GM12878 (cell line): ENCODE measurements around the gene ADAM10. TPM values are rescaled to one million over a fixed set of nuclear protein-coding genes. Genes with fewer than 3 reads are reported as not detected.

ENCODE experiments used
- ATAC-seq: fragments of 200-7000 bp; cut with Tn5 transposase; 3 replicates; pipeline ENCODE4 v1.9.1; 2020; ENCODE audit warnings: mild to moderate bottlenecking, moderate library complexity
- BruUV-seq: library from RNA; stranded (reverse); fragments of 400-500 nt; replicated peaks from 2 replicates; lab custom pipeline; 2021; lab: Mats Ljungman, UMichigan
- CTCF ChIA-PET: fragments of 300-600 bp; sonication (Branson Sonifier 250); formaldehyde crosslinking; extraction: SDS; loops from one replicate; lab custom pipeline; 2021; ENCODE audit warnings: inconsistent platforms; lab: Yijun Ruan, JAX
- POLR2A ChIA-PET: fragments of 350-600 bp; formaldehyde crosslinking; extraction: SDS; loops from one replicate; lab custom pipeline; 2021; ENCODE audit warnings: inconsistent platforms; lab: Charles Lee
- RAD21 ChIA-PET: fragments of 300-600 bp; sonication (Branson Sonifier 250); formaldehyde crosslinking; loops from one replicate; lab custom pipeline; 2023; ENCODE audit warnings: antibody characterized with exemption; ENCODE audit not compliant: unreplicated experiment; lab: Charles Lee
- SMC1A ChIA-PET: fragments of 300-600 bp; sonication (Branson Sonifier 250); formaldehyde crosslinking; loops from one replicate; lab custom pipeline; 2023; ENCODE audit not compliant: unreplicated experiment, uncharacterized antibody; lab: Charles Lee
- DNase-seq: peaks from one replicate; pipeline ENCODE4 v3.0.0-alpha.2; 2011; ENCODE audit warnings: low read depth, low spot score
- FAIRE-seq: peaks from 3 replicates; lab custom pipeline; 2011; peaks lifted over from hg19 to GRCh38; lab: Jason Lieb, UNC
- H2AFZ ChIP-seq: 2 replicates; pipeline ENCODE4 v1.6.0; 2011; ENCODE audit warnings: low read depth, low read length, control low read depth; ENCODE audit not compliant: control insufficient read depth
- H3K27ac ChIP-seq: 2 replicates; pipeline ENCODE4 v1.5.1; 2011; ENCODE audit warnings: control low read depth; ENCODE audit not compliant: control insufficient read depth, insufficient read depth
- H3K27me3 ChIP-seq, 2 experiments: replicated peaks in 1 of 2; 2 replicates each; pipeline versions ENCODE4 v1.6.0 to v1.6.1; 2011; ENCODE audit warnings: low read length in 1 of 2; ENCODE audit not compliant: control insufficient read depth in 2 of 2, insufficient read depth in 2 of 2
- H3K36me3 ChIP-seq, 2 experiments: 2 replicates each; pipeline ENCODE4 v1.5.1; 2011; ENCODE audit warnings: low read length in 1 of 2; ENCODE audit not compliant: control insufficient read depth in 2 of 2, insufficient read depth in 2 of 2
- H3K4me1 ChIP-seq: 2 replicates; pipeline ENCODE4 v1.6.1; 2011; ENCODE audit warnings: mild to moderate bottlenecking, low read length, moderate library complexity, mixed read lengths; ENCODE audit not compliant: control insufficient read depth, insufficient read depth
- H3K4me2 ChIP-seq: 2 replicates; pipeline ENCODE4 v1.6.0; 2011; ENCODE audit warnings: control low read depth; ENCODE audit not compliant: control insufficient read depth, insufficient read depth
- H3K4me3 ChIP-seq: fragments of 200-600 bp; sonication (generic); 2 replicates; pipeline ENCODE4 v1.5.1; 2016
- H3K79me2 ChIP-seq: 2 replicates; pipeline ENCODE4 v1.6.0; 2011; ENCODE audit warnings: low read length; ENCODE audit not compliant: control insufficient read depth, insufficient read depth
- H3K9ac ChIP-seq: 2 replicates; pipeline ENCODE4 v1.8.0; 2011; ENCODE audit warnings: low read length, control low read depth, mixed read lengths; ENCODE audit not compliant: control insufficient read depth, insufficient read depth
- H3K9me3 ChIP-seq: replicated peaks from 3 replicates; pipeline ENCODE4 v1.5.1; 2011; ENCODE audit warnings: mild to moderate bottlenecking, low read length; ENCODE audit not compliant: control insufficient read depth, insufficient read depth
- H4K20me1 ChIP-seq: 2 replicates; pipeline ENCODE4 v1.6.0; 2011; ENCODE audit not compliant: control insufficient read depth, insufficient read depth
- BCL11A ChIP-seq: IDR thresholded peaks from 2 replicates; pipeline ENCODE4 v1.6.1; 2011; ENCODE audit warnings: low read depth, low read length
- ETV6 ChIP-seq, 2 experiments: fragments of 450-650 bp in 1 of 2; IDR thresholded peaks in 1 of 2; conservative IDR thresholded peaks in 1 of 2; 2 replicates each; pipeline ENCODE4 v1.6.1; 2014; ENCODE audit warnings: antibody characterized with exemption in 1 of 2, borderline replicate concordance in 1 of 2, low read depth in 1 of 2, mild to moderate bottlenecking in 1 of 2, moderate library complexity in 1 of 2
- EZH2 ChIP-seq: IDR thresholded peaks from 2 replicates; pipeline ENCODE4 v1.6.1; 2012; ENCODE audit warnings: low read depth, mild to moderate bottlenecking, control low read depth, inconsistent platforms, low read length, borderline replicate concordance; ENCODE audit not compliant: control insufficient read depth
- NR2C1 ChIP-seq: fragments of 450-650 bp; IDR thresholded peaks from 2 replicates; pipeline ENCODE4 v1.6.1; 2017; ENCODE audit warnings: antibody characterized with exemption, mild to moderate bottlenecking, moderate library complexity
- PML ChIP-seq: IDR thresholded peaks from 2 replicates; pipeline ENCODE4 v1.6.1; 2012; ENCODE audit warnings: low read length, inconsistent platforms
- SIN3A ChIP-seq: IDR thresholded peaks from 2 replicates; pipeline ENCODE4 v1.6.1; 2012; ENCODE audit warnings: low read depth, low read length, improper control_type of control experiment
- SRF ChIP-seq, 2 experiments: IDR thresholded peaks; 2 replicates each; pipeline ENCODE4 v1.6.1; 2011; ENCODE audit warnings: low read depth in 2 of 2, low read length in 2 of 2, mild to moderate bottlenecking in 1 of 2, moderate library complexity in 1 of 2
- TCF3 ChIP-seq: IDR thresholded peaks from 2 replicates; pipeline ENCODE4 v1.6.1; 2012; ENCODE audit warnings: low read depth, mild to moderate bottlenecking, low read length, borderline replicate concordance; ENCODE audit not compliant: insufficient read depth
- WGBS: methylation state at CpG from one replicate; pipeline ENCODE4 v1.1.6; 2016; ENCODE audit warnings: low lambda C conversion rate; ENCODE audit not compliant: insufficient replicate concordance, insufficient coverage; ENCODE audit errors: missing lambda C conversion rate; 5-methylcytosine and 5-hydroxymethylcytosine counted together
- in situ Hi-C: fragments of 300-500 bp; cut with MboI; formaldehyde crosslinking; loops from 9 replicates; pipeline ENCODE4 v1.14.3; 2018; ENCODE audit warnings: mixed read lengths
- intact Hi-C: fragments of 100-400 bp; cut with micrococcal nuclease; formaldehyde crosslinking; loops from one replicate; pipeline ENCODE4 v1.14.2; 2022; ENCODE audit not compliant: unreplicated experiment
- polyA plus RNA-seq, 11 experiments: library from polyadenylated mRNA; depleted of rRNA in 4 of 11; unstranded in 6 of 11; stranded (reverse) in 5 of 11; fragments of >200 nt; fragmentation: Nextera tagmentation in 4 of 11; fragmentation: Illumina TruSeq in 1 of 11; extraction: Ambion mirVana in 4 of 11; extraction: Trizol in 1 of 11; gene quantifications; 1 replicate in 1 of 11; 2 replicates in 10 of 11; pipeline versions ENCODE4 v1.2.1 to v1.2.3, GENCODE V29; 2011 to 2016; ENCODE audit warnings: inconsistent platforms in 2 of 11, missing spikeins in 2 of 11, low read depth in 1 of 11
- total RNA-seq, 4 experiments: library from RNA; depleted of rRNA in 3 of 4; stranded (reverse); fragments of >200 nt in 3 of 4; fragmentation: Illumina TruSeq in 1 of 4; extraction: Trizol in 1 of 4; gene quantifications; 2 replicates each; pipeline versions ENCODE4 v1.2.1 to v1.2.3, GENCODE V29; 2013 to 2021
- TF ChIP-seq, protein P1 (sequence below): fragments of 450-650 bp; IDR thresholded peaks from 2 replicates; pipeline ENCODE4 v1.6.1; 2018; ENCODE audit warnings: mild to moderate bottlenecking, low read depth, moderate library complexity; ENCODE audit not compliant: partially characterized antibody

ADAM10 gene
- total and polyA plus RNA-seq, 10 of the 15 experiments (the other 5 are each of a cell fraction or from before 2014, with no cell fraction given), result 10.0 to 88.9 (median 51.7) TPM

DNA sequence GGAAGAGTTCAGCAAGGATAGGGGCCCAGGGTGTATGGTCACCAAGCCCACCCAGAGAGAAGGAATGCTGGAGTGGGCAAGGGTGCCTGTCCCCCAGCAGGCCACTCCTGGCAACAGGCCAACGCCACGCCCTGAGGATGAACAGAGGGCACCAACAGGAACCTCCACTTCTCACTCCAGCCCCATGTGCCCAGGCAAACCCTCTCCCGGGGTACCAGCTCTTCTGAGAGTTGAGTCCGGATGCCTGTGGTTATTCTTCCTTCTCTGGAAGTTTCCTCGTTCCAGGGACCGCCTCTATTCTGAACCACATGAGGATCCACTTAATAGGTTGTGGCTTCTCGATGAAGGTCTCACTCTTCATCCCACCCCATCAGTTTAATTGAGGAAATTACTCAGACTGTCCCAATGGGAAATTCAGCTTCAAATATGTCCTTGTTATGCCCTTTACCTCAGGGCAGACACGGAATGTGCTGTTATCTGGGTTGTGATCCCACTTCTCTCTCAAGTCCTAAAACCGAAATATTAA is 203.4 kb downstream of the ADAM10 start:
- FAIRE-seq (no peak), ATAC-seq (no peak), DNase-seq (no peak)
- no peaks in the 10 kb centered on the region for H3K36me3 ChIP-seq
- no TSS peak for BruUV-seq
- H3K4me2 ChIP-seq, result no peak overlapping the region
- no peaks in the 10 kb centered on the region for H4K20me1 ChIP-seq
- no peaks in the 10 kb centered on the region for H3K9me3 ChIP-seq
- no peaks in the 10 kb centered on the region for H3K27me3 ChIP-seq
- ChIA-PET POLR2A (no interaction called here), SMC1A (no interaction called here), RAD21 (no interaction called here), CTCF (no interaction called here)
- intact Hi-C loops, result no loop called here
- peaks cover 8% of the 10 kb centered on the region for H3K4me1 ChIP-seq
- H3K27ac ChIP-seq, result no peak overlapping the region
- no peak overlapping the region for H3K4me3 ChIP-seq
- no peak overlapping the region for H2AFZ ChIP-seq
- TF ChIP-seq TCF3 (no peak), SRF (IDR thresholded peaks at IDR 0.05; ENCODE audit: low read depth in 2 of 2, low read length in 2 of 2) (no peak), EZH2 (no peak), SIN3A (no peak), ETV6 (conservative IDR thresholded peaks at IDR 0.05 in 1 of 2, IDR thresholded peaks at IDR 0.05 in 1 of 2; ENCODE audit: borderline replicate concordance in 1 of 2, low read depth in 1 of 2) (no peak), PML (no peak), BCL11A (no peak), NR2C1 (no peak)
- TF ChIP-seq, protein P1, sequence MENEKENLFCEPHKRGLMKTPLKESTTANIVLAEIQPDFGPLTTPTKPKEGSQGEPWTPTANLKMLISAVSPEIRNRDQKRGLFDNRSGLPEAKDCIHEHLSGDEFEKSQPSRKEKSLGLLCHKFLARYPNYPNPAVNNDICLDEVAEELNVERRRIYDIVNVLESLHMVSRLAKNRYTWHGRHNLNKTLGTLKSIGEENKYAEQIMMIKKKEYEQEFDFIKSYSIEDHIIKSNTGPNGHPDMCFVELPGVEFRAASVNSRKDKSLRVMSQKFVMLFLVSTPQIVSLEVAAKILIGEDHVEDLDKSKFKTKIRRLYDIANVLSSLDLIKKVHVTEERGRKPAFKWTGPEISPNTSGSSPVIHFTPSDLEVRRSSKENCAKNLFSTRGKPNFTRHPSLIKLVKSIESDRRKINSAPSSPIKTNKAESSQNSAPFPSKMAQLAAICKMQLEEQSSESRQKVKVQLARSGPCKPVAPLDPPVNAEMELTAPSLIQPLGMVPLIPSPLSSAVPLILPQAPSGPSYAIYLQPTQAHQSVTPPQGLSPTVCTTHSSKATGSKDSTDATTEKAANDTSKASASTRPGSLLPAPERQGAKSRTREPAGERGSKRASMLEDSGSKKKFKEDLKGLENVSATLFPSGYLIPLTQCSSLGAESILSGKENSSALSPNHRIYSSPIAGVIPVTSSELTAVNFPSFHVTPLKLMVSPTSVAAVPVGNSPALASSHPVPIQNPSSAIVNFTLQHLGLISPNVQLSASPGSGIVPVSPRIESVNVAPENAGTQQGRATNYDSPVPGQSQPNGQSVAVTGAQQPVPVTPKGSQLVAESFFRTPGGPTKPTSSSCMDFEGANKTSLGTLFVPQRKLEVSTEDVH, result no peak
- no peak overlapping the region for H3K9ac ChIP-seq
- H3K79me2 ChIP-seq, result no peaks in the 10 kb centered on the region
- 33% methylated on average over 9 of the region's 9 CpGs for WGBS
- in situ Hi-C loops, result no loop called here
